ENCODE measurements around the gene JUNB. TPM values are rescaled to one million over a fixed set of nuclear protein-coding genes. Genes with fewer than 3 reads are reported as not detected.
A peak's percentile ranks its signal among the peaks of the same experiment; 100 is the strongest.

Gene JUNB
- polyA plus RNA-seq (ENCODE audit: insufficient read length in 12 of 12) = 100 to 1,000 TPM in 2 of 12 donors, 10 to 100 TPM in 9, not detected in 1; 18.0 to 187 (median 38.3) TPM
- long read RNA-seq, donor 1, transcript JUNB-201 (1 exons, 1,820 nt) = major isoform, 341 of 341 reads
- long read RNA-seq, donor 1, partial matches to known transcripts = 0 of 341 reads
- long read RNA-seq, donor 1, other reads (novel, unspliced or antisense) = 0 of 341 reads
- long read RNA-seq, donor 2, transcript JUNB-201 (1 exons, 1,820 nt) = major isoform, 39 of 39 reads
- long read RNA-seq, donor 2, partial matches to known transcripts = 0 of 39 reads
- long read RNA-seq, donor 2, other reads (novel, unspliced or antisense) = 0 of 39 reads
- long read RNA-seq, donor 3, transcript JUNB-201 (1 exons, 1,820 nt) = major isoform, 21 of 21 reads
- long read RNA-seq, donor 3, partial matches to known transcripts = 0 of 21 reads
- long read RNA-seq, donor 3, other reads (novel, unspliced or antisense) = 0 of 21 reads
- long read RNA-seq, donor 4, transcript JUNB-201 (1 exons, 1,820 nt) = major isoform, 42 of 42 reads
- long read RNA-seq, donor 4, partial matches to known transcripts = 0 of 42 reads
- long read RNA-seq, donor 4, other reads (novel, unspliced or antisense) = 0 of 42 reads
- long read RNA-seq, donor 5, transcript JUNB-201 (1 exons, 1,820 nt) = major isoform, 47 of 47 reads
- long read RNA-seq, donor 5, partial matches to known transcripts = 0 of 47 reads
- long read RNA-seq, donor 5, other reads (novel, unspliced or antisense) = 0 of 47 reads
- long read RNA-seq, donor 6, transcript JUNB-201 (1 exons, 1,820 nt) = major isoform, 77 of 77 reads
- long read RNA-seq, donor 6, partial matches to known transcripts = 0 of 77 reads
- long read RNA-seq, donor 6, other reads (novel, unspliced or antisense) = 0 of 77 reads
- long read RNA-seq, donor 7, transcript JUNB-201 (1 exons, 1,820 nt) = major isoform, 24 of 24 reads
- long read RNA-seq, donor 7, partial matches to known transcripts = 0 of 24 reads
- long read RNA-seq, donor 7, other reads (novel, unspliced or antisense) = 0 of 24 reads
- long read RNA-seq, donor 8, transcript JUNB-201 (1 exons, 1,820 nt) = major isoform, 67 of 67 reads
- long read RNA-seq, donor 8, partial matches to known transcripts = 0 of 67 reads
- long read RNA-seq, donor 8, other reads (novel, unspliced or antisense) = 0 of 67 reads
- long read RNA-seq, donor 9, transcript JUNB-201 (1 exons, 1,820 nt) = major isoform, 56 of 56 reads
- long read RNA-seq, donor 9, partial matches to known transcripts = 0 of 56 reads
- long read RNA-seq, donor 9, other reads (novel, unspliced or antisense) = 0 of 56 reads
- long read RNA-seq, donor 10, transcript JUNB-201 (1 exons, 1,820 nt) = major isoform, 59 of 59 reads
- long read RNA-seq, donor 10, partial matches to known transcripts = 0 of 59 reads
- long read RNA-seq, donor 10, other reads (novel, unspliced or antisense) = 0 of 59 reads
- long read RNA-seq, donor 11, transcript JUNB-201 (1 exons, 1,820 nt) = major isoform, 128 of 128 reads
- long read RNA-seq, donor 11, partial matches to known transcripts = 0 of 128 reads
- long read RNA-seq, donor 11, other reads (novel, unspliced or antisense) = 0 of 128 reads

GRCh38 chr19:12791345-12792050, at the start of gene JUNB:
Gene JUNB, plus strand, starts transcription at chr19:12791486. Its CDS starts 286 bp downstream, at chr19:12791772.
- DNase-seq = peak; percentile 95

DNA sequence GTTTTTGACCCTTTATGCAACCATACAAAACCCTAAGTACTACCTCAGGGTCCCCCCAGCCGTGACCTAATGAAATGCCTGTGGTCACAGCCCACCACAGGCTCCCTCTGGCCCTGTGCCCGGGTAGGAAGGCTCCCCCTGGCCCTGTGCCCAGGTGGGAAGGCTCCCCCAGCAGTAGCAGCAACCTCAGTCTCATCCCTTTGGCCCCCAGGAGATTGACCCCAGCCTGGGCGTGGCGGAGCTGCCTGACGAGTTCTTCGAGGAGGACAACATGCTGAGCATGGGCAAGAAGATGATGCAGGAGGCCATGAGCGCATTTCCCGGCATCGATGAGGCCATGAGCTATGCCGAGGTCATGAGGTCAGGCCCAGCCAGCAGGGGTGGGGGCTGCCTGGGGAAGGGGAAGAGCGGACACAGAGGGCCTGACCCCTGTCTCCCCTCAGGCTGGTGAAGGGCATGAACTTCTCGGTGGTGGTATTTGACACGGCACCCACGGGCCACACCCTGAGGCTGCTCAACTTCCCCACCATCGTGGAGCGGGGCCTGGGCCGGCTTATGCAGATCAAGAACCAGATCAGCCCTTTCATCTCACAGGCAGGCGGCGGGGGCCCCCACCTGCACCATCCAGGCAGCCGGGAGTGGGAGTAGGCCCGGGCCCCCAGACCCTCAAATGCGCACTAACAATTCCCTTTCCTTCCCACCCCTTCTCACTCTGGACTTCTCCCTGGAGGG, 46.0 kb upstream of the JUNB start:
- no peak for DNase-seq

- no peak for DNase-seq
Observed at GRCh38 chr19:12748489-12748888, 42.8 kb upstream of the JUNB start.

GRCh38 chr19:12749938-12750521, 41.3 kb upstream of the JUNB start:
- no peak for DNase-seq

DNA sequence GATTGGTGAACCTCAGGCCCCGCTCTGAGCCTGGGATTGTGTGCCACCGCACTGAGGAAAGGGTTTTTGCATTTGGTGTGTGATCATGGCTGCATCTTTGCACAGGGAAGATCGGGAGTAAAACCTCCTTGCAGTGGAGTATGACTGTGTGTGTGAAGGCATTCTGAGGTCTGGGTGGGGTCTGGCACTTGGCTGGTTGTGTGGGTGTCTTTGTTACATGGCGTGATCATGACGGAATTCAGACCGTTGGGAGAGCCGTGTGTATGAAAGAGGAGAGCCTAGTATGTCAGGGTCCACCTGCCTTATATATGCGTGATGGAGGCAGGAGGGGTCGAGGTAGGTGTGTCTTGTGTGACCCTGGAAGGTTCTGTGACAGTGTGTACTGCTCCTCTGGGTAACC, 40.4 kb upstream of the JUNB start:
- no peak for DNase-seq

- DNase-seq = no peak
Observed at GRCh38 chr19:12751635-12752034, 39.7 kb upstream of the JUNB start, which contains the start of gene BEST2. Gene BEST2, plus strand, starts transcription at chr19:12751791. Its CDS starts 802 bp downstream, at chr19:12752593.

- DNase-seq = no peak
Observed at GRCh38 chr19:12752056-12752781, 39.1 kb upstream of the JUNB start.

DNA sequence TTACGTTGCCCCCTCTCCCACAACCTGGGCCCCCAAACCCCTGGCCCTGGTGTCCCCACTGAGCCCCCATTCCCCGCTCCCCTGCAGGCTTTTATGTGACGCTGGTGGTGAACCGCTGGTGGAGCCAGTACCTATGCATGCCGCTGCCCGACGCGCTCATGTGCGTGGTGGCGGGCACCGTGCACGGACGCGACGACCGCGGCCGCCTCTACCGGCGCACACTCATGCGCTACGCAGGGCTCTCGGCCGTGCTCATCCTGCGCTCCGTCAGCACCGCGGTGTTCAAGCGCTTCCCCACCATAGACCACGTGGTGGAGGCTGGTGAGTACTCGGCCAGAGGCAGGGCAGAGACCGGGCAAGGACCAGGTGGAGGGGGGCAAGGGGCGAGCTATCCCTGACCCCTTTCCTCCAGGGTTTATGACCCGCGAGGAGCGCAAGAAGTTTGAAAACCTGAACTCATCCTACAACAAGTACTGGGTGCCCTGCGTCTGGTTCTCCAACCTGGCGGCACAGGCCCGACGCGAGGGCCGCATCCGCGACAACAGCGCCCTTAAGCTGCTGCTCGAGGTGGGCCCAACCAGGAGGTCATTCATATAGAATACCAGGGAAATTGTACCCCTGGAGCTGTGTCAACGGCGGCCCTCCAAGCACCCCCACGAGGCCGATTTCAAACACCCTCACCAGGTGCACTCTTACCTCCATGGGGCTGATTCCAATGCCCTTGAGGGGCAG, 36.7 kb upstream of the JUNB start:
- no peak for DNase-seq

DNA sequence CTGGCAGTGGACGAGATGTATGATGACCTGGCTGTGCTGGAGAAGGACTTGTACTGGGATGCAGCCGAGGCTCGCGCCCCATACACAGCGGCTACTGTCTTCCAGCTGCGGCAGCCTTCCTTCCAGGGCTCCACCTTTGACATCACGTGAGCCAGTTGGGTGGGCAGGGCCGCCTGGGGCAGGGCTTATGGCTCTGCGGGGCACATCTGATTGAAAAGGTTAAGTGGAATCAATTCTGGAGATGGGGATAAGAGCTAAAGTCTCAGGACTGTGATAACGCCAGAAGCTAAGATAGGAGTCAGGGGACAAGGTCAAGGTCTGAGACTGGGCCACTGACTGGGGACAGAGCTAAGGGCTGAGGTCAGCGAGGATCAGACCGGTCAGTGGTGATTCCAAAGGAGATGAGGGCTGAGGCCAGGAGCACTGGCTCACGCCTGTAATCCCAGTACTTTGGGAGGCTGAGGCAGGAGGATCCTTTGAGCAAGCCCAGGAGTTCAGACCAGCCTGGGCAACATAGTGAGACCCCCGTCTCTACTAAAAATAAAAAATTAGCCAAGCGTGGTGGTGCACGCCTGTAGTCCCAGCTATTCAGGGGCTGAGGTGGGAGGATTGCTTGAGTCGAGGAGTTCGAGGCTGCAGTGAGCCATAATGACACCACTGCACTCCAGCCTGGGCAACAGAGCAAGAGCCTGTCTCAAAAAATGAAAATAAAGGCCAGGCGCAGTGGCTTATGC, 35.0 kb upstream of the JUNB start:
- no peak for DNase-seq

GRCh38 chr19:12757544-12758274, 33.6 kb upstream of the JUNB start:
- peak; percentile 64 for DNase-seq

- DNase-seq = no peak
Observed at GRCh38 chr19:12759686-12760085, 31.6 kb upstream of the JUNB start.

DNA sequence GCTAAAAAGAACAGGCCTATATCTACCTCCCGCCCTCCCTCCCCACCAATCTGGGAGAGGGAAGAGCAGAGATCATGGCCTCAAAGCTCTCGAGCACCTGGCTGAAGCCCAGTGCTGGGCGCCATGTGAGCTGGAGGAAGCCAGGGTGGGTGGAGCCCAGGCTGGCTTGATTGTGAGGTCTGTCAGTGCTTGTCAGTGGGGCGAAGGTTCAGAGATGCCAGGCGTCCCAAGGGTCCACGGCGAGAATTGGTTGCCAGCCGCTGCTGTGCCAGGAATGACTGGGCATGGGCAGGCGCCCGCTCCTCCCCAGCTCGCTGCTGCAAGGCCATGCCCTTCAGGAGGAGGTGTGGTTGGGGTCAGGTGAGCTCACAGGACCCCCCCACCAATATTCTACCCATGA, 28.2 kb upstream of the JUNB start:
- DNase-seq = no peak

DNA sequence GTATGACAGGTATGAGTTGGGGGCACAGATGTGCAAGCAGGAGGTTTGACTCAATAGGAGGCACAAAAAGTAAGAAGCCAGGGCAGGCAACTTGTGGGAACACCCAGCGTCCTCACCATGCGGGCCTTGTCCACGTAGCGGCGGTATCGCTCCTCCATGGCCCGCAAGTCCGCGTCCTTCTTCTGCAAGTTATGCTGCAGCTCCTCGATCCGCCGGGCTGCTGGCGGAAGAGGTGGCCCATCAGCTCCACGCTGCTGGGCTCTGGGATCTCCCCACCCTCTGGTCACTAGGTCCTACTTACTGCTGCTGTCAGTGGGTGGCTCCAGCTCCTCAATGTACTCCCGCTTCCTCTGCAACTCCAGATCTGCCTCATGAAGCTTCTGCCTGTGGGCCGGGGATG, 26.6 kb upstream of the JUNB start:
- DNase-seq = no peak

- peak; percentile 61 for DNase-seq
Observed at GRCh38 chr19:12766051-12766521, 25.2 kb upstream of the JUNB start.

DNA sequence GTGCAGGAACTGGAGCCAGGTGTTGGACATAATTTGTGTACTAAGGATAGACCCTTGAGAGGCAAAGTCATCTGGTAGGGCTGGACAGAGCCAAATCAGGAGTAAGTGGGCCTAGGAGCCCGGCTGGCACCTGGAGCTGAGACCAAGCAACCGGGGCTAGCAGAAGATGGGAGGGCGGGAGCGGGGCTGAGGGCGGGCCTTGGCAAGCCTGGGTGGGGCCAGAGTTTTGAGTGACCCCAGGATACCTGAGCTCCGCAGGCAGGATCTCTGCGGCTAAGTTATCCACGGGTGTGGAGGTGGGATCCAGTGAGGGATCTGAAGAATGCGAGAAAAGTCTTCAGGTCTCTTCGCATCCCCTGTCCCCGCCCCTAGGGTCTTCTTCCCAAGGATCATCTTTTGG, 24.1 kb upstream of the JUNB start:
- no peak for DNase-seq

GRCh38 chr19:12767666-12768065, 23.6 kb upstream of the JUNB start:
- no peak for DNase-seq
